Stimulated activated naive CD4-positive, alpha-beta T cell treated with Interleukin-2 at 50 U/mL for 16 hours (primary cell): ENCODE measurements around the gene MRTFB.
"Not testable (repeated sequence)": the region's sequence is repeated elsewhere in the genome, so short reads cannot be mapped to it uniquely, and the experiment has no call there.

Experiments
- DNase-seq: peaks from one replicate; lab custom pipeline; 2025; lab: John Stamatoyannopoulos, UW

The MRTFB gene

GRCh38 chr16:14070877-14071575 lies at the start of gene MRTFB:
MRTFB (plus strand) TSS chr16:14071319; CDS start chr16:14140607, 69,288 bp downstream.
- peak; percentile 74 for DNase-seq

- DNase-seq: not testable (repeated sequence)
Measured at GRCh38 chr16:14023526-14023925, 47.6 kb upstream of the MRTFB start.

GRCh38 chr16:14024283-14024682 lies 46.8 kb upstream of the MRTFB start:
- DNase-seq: no peak

GRCh38 chr16:14026572-14027285 lies 44.4 kb upstream of the MRTFB start:
- no peak for DNase-seq

- no peak for DNase-seq
Measured at GRCh38 chr16:14028202-14028601, 42.9 kb upstream of the MRTFB start.

- DNase-seq: no peak
Measured at GRCh38 chr16:14029658-14030057, 41.5 kb upstream of the MRTFB start.

- no peak for DNase-seq
Measured at GRCh38 chr16:14035092-14035491, 36.0 kb upstream of the MRTFB start.

GRCh38 chr16:14036889-14037288 lies 34.2 kb upstream of the MRTFB start:
- no peak for DNase-seq

GRCh38 chr16:14037960-14038359 lies 33.2 kb upstream of the MRTFB start:
- no peak for DNase-seq

- DNase-seq: no peak
Measured at GRCh38 chr16:14041164-14041563, 30.0 kb upstream of the MRTFB start.

- no peak for DNase-seq
Measured at GRCh38 chr16:14042706-14043105, 28.4 kb upstream of the MRTFB start.

GRCh38 chr16:14043278-14043677 lies 27.8 kb upstream of the MRTFB start:
- DNase-seq: no peak

GRCh38 chr16:14043793-14044192 lies 27.3 kb upstream of the MRTFB start:
- DNase-seq: no peak

GRCh38 chr16:14047121-14047859 lies 23.8 kb upstream of the MRTFB start:
- not testable (repeated sequence) for DNase-seq

- no peak for DNase-seq
Measured at GRCh38 chr16:14050291-14051027, 20.7 kb upstream of the MRTFB start.

- DNase-seq: no peak
Measured at GRCh38 chr16:14051103-14051729, 19.9 kb upstream of the MRTFB start.

GRCh38 chr16:14056970-14057369 lies 14.1 kb upstream of the MRTFB start:
- no peak for DNase-seq

- DNase-seq: no peak
Measured at GRCh38 chr16:14057878-14058382, 13.2 kb upstream of the MRTFB start.

- DNase-seq: no peak
Measured at GRCh38 chr16:14061732-14062259, 9.3 kb upstream of the MRTFB start.

- no peak for DNase-seq
Measured at GRCh38 chr16:14062261-14062660, 8.9 kb upstream of the MRTFB start.
